T-helper 1 cell treated with Interleukin-12 subunit alpha and Interleukin-12 subunit beta and Interleukin-4 antibody, amounts not matched to agents 30 μg/mL and 1 μg/mL, for 36 hours (primary cell): Measurements from ENCODE around the gene DTL.
A peak's percentile ranks its signal among the peaks of the same experiment; 100 is the strongest.

ENCODE experiments used
- H3K27ac Mint-ChIP-seq: one replicate; pipeline ENCODE4 v1.8.0; 2021; ENCODE audit warnings: mild to moderate bottlenecking, mixed read lengths
- H3K27me3 Mint-ChIP-seq: one replicate; pipeline ENCODE4 v1.8.0; 2021; ENCODE audit warnings: low read depth, mixed read lengths
- H3K36me3 Mint-ChIP-seq: one replicate; pipeline ENCODE4 v1.8.0; 2021; ENCODE audit warnings: low read depth, mixed read lengths
- H3K4me1 Mint-ChIP-seq: one replicate; pipeline ENCODE4 v1.8.0; 2021; ENCODE audit warnings: low read depth, mixed read lengths
- H3K4me3 Mint-ChIP-seq: one replicate; pipeline ENCODE4 v1.8.0; 2021; ENCODE audit warnings: mild to moderate bottlenecking, moderate library complexity, mixed read lengths
- H3K9me3 Mint-ChIP-seq: one replicate; pipeline ENCODE4 v1.8.0; 2021; ENCODE audit warnings: mixed read lengths

Gene DTL

GRCh38 chr1:212119397-212119837 lies 83.9 kb downstream of the DTL start:
- Mint-ChIP-seq H3K9me3 (no peaks in the 10 kb centered on the region), H3K27me3 (no peaks in the 10 kb centered on the region), H3K36me3 (peaks cover 6% of the 10 kb centered on the region), H3K4me1 (peaks cover 12% of the 10 kb centered on the region), H3K4me3 (no peak overlapping the region), H3K27ac (no peak overlapping the region)

DNA sequence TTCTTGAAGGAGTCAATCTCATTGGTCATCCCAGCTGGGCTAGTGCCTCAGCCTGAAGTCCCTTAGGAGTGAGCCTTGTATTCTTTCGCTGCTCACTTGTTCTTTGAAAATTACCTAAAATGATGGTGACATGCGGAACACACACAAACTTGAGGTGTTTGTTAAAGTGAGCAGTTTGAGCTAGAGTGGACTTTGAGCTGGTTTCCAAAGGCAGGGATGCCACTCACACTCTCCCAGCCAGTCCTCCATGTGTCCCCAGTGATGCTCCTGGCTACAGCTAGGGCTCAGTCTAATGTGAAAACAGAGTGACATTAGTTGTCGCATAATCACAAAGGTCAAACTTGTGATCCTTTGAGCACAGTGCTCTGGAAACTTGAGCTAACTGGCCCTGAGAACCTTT lies 84.3 kb downstream of the DTL start:
- no peak overlapping the region for H3K4me3 Mint-ChIP-seq

DNA sequence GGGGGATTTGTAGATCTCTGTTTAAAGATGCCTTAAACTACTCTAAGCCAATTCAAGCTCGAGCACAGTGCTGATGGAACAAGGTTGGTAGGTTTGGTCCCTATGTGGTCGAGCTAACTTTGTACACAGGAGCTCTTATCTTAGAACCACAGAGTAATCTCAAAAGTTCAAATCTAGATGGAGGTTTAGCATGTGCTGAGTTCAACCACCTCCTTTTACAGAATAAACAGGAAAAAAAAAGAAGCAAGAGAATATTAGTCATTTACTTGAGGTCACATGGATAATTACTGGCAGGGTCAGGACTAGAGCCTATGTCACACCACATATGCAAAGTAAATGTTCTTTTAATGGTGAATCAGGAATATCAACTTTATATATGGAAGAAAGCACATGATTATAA lies 86.2 kb downstream of the DTL start:
- H3K36me3 Mint-ChIP-seq, result peaks cover 5% of the 10 kb centered on the region
- no peak overlapping the region for H3K27ac Mint-ChIP-seq
- H3K27me3 Mint-ChIP-seq, result no peaks in the 10 kb centered on the region
- no peaks in the 10 kb centered on the region for H3K9me3 Mint-ChIP-seq
- no peak overlapping the region for H3K4me3 Mint-ChIP-seq
- H3K4me1 Mint-ChIP-seq, result peaks cover 19% of the 10 kb centered on the region

More for the DNA sequence above, 84.3 kb downstream of the DTL start:
- H3K27me3 Mint-ChIP-seq, result no peaks in the 10 kb centered on the region
- peaks cover 14% of the 10 kb centered on the region for H3K4me1 Mint-ChIP-seq
- H3K27ac Mint-ChIP-seq, result no peak overlapping the region
- H3K36me3 Mint-ChIP-seq, result peaks cover 5% of the 10 kb centered on the region
- H3K9me3 Mint-ChIP-seq, result no peaks in the 10 kb centered on the region

DNA sequence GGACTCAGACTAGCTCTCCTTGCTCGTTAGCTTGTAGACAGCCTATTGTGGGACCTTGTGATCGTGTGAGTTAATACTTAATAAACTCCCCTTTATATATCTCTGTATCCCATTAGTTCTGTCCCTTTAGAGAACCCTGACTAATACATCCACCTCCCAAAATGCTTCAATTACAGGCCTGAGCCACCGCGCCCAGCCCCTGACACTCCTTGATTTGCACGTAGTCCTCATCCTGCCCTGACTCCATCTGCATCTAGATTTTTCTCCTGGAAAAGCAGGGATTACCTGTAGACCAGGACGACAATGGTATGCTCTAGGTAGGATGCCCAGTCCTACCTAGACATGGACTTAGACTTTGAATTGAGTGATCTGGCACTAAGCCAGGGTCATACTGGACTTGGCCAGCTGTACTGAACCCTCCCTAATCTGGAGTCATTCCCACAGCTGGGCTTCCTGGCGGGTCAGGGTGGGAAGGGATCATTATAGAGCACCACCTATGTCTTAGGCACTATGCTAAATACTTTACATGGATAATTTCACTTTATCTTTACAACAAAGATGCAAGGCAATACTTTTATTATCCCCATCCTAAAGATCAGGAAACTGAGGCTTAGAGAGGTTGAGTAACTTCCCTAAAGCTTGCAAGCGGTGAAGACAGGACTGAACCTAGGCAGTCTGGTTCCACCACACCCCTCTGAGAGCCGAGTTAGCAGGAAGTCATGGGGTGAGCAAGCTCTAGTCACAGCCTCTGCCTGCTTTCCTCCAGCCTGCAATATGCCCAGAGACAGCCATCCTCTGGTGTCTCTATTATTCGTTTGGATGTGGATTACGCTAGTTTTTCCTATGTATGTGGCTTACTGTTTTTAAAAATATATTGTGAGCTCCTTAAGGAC lies 89.4 kb downstream of the DTL start:
- no peak overlapping the region for H3K4me3 Mint-ChIP-seq
- no peak overlapping the region for H3K27ac Mint-ChIP-seq
- H3K4me1 Mint-ChIP-seq, result peaks cover 15% of the 10 kb centered on the region
- H3K36me3 Mint-ChIP-seq, result peaks cover 5% of the 10 kb centered on the region
- no peaks in the 10 kb centered on the region for H3K27me3 Mint-ChIP-seq
- no peaks in the 10 kb centered on the region for H3K9me3 Mint-ChIP-seq

DNA sequence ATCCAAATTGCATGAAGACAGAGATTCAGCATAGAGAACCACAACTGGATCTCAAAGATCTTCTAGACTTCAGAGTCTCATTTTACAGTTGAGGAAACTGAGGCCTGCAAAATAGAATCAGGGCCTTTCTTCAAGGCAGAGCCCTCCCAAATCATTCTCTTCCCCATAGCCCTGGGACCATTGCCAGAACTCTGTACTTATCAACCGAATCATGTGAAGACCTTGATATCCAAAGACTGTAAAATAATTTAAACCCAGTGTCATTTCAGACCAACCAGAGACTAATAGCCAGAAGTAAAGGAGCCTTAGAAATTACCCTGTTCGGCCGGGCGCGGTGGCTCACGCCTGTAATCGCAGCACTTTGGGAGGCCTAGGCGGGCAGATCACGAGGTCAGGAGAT lies 90.1 kb downstream of the DTL start:
- H3K27ac Mint-ChIP-seq, result peak overlapping the region; percentile 24
- H3K9me3 Mint-ChIP-seq, result no peaks in the 10 kb centered on the region
- H3K4me1 Mint-ChIP-seq, result peaks cover 15% of the 10 kb centered on the region
- H3K36me3 Mint-ChIP-seq, result peaks cover 8% of the 10 kb centered on the region
- no peaks in the 10 kb centered on the region for H3K27me3 Mint-ChIP-seq
- no peak overlapping the region for H3K4me3 Mint-ChIP-seq

DNA sequence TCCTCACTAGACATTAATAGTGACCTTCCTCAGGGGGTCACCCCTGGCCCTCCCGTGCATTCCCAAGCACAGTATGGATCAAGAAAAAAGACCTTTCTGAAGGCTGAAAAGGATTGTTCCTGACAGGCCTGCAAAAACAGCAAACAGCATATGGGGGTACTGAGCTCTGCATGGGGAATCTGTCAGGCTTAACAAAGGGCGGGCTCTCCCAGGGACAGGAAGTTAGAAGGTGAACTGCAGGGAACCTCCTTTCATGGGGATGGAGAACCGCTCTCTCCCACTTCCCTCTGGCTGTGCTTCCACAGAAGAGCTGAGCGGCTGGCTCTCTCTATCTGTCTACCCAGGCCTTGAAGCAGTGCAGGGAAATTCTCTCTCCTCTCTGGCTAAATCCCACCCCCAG lies 91.7 kb downstream of the DTL start:
- Mint-ChIP-seq H3K4me1 (peaks cover 8% of the 10 kb centered on the region), H3K9me3 (no peaks in the 10 kb centered on the region), H3K27me3 (no peaks in the 10 kb centered on the region), H3K27ac (no peak overlapping the region), H3K4me3 (no peak overlapping the region), H3K36me3 (peaks cover 14% of the 10 kb centered on the region)

DNA sequence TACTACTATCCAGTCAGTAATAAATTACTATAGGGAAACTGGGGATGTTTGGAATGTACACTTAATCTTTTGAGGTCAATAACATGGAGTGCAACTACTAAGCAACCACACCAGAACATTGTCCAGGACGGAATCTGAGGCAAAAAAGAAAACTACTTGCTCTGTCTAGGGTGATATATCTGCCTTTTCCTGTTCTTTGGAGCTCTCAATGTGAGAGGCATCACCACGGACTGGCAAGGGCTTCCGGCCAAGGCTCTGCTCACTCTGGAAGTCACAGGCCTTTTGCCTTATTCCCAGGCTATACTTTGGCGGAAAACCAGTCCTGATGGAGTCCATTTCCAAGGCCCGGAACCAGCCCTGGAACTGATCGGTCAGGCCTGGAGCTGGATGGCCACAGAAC lies 94.2 kb downstream of the DTL start:
- peaks cover 3% of the 10 kb centered on the region for H3K9me3 Mint-ChIP-seq

GRCh38 chr1:212132025-212132424 lies 96.5 kb downstream of the DTL start:
- Mint-ChIP-seq H3K4me3 (no peak overlapping the region), H3K9me3 (peaks cover 3% of the 10 kb centered on the region), H3K4me1 (no peaks in the 10 kb centered on the region), H3K27me3 (no peaks in the 10 kb centered on the region), H3K27ac (no peak overlapping the region), H3K36me3 (peaks cover 29% of the 10 kb centered on the region)

More for the DNA sequence above, 94.2 kb downstream of the DTL start:
- H3K4me3 Mint-ChIP-seq, result no peak overlapping the region
- peaks cover 23% of the 10 kb centered on the region for H3K36me3 Mint-ChIP-seq
- H3K27ac Mint-ChIP-seq, result no peak overlapping the region
- no peaks in the 10 kb centered on the region for H3K27me3 Mint-ChIP-seq
- peaks cover 6% of the 10 kb centered on the region for H3K4me1 Mint-ChIP-seq

DNA sequence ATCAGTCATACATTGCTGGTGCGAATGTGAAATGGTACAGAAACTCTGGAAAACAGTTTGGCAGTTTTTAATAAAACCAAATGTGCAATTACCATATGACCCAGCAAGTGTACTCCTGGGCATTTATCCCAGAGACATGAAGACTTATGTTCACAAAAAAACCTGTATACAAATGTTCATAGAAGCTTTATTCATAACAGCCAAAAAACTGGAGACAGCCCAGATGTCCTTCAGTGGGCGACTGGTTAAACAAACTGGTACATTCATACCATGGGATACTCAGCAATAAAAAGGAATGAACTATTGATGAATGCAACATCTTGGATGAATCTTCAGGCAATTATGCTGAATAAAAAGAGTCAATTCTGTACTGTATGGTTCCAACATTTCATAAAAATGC lies 97.8 kb downstream of the DTL start:
- Mint-ChIP-seq H3K4me1 (no peaks in the 10 kb centered on the region), H3K27me3 (no peaks in the 10 kb centered on the region)

DNA sequence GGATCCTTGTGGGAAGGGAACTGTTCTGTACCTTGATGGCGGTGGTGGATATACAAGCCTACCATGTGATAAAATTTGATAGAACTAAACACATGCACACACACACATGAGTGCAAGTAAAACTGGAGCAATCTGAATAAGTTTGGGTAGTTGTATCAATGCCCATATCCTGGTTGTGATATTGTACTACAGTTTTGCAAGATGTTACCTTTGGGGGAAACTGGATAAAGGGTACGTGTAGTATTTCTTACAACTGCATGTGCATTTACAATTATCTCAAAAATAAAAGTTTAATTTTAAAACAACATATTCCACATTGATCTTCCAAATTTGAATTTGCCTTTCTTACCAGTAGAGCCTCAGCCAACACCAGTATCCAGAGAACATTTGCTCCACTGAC lies 99.6 kb downstream of the DTL start:
- Mint-ChIP-seq H3K4me1 (no peaks in the 10 kb centered on the region), H3K27ac (no peak overlapping the region), H3K27me3 (no peaks in the 10 kb centered on the region), H3K4me3 (no peak overlapping the region), H3K9me3 (peaks cover 3% of the 10 kb centered on the region), H3K36me3 (peaks cover 30% of the 10 kb centered on the region)

More for the DNA sequence above, 97.8 kb downstream of the DTL start:
- H3K36me3 Mint-ChIP-seq, result peaks cover 31% of the 10 kb centered on the region
- no peak overlapping the region for H3K27ac Mint-ChIP-seq
- no peak overlapping the region for H3K4me3 Mint-ChIP-seq
- peaks cover 3% of the 10 kb centered on the region for H3K9me3 Mint-ChIP-seq

- Mint-ChIP-seq H3K36me3 (peaks cover 24% of the 10 kb centered on the region), H3K9me3 (peaks cover 3% of the 10 kb centered on the region), H3K4me1 (no peaks in the 10 kb centered on the region), H3K4me3 (no peak overlapping the region), H3K27me3 (no peaks in the 10 kb centered on the region), H3K27ac (no peak overlapping the region)
Measured at GRCh38 chr1:212137854-212138253, 102.3 kb downstream of the DTL start.

DNA sequence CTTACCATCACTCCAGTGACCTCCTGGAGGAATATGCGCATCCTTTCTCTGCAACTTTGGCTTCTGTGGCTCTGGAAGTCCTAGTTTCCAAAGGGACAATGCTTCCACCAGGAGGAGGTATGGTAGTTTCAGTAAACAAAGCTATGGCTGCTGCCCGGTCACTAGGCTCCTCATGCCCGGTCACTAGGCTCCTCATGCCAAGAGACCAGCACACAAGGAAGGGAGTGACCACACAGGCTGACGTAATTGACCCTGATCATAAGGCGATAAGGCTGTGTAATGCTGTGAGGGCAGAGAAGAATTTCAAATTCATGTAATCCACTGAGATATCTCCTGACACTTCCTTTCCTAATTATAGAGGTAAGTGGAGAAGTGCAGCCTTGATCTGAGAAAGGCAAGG lies 102.9 kb downstream of the DTL start:
- H3K27ac Mint-ChIP-seq, result no peak overlapping the region
- H3K9me3 Mint-ChIP-seq, result peaks cover 8% of the 10 kb centered on the region
- H3K36me3 Mint-ChIP-seq, result peaks cover 25% of the 10 kb centered on the region
- no peaks in the 10 kb centered on the region for H3K4me1 Mint-ChIP-seq
- no peak overlapping the region for H3K4me3 Mint-ChIP-seq
- no peaks in the 10 kb centered on the region for H3K27me3 Mint-ChIP-seq

GRCh38 chr1:212139526-212140135 lies 104.1 kb downstream of the DTL start:
- Mint-ChIP-seq H3K27me3 (no peaks in the 10 kb centered on the region), H3K4me3 (no peak overlapping the region), H3K9me3 (peaks cover 6% of the 10 kb centered on the region), H3K27ac (no peak overlapping the region), H3K36me3 (peaks cover 21% of the 10 kb centered on the region), H3K4me1 (peaks cover 3% of the 10 kb centered on the region)

- Mint-ChIP-seq H3K27ac (no peak overlapping the region), H3K36me3 (peaks cover 14% of the 10 kb centered on the region), H3K4me1 (peaks cover 6% of the 10 kb centered on the region), H3K27me3 (no peaks in the 10 kb centered on the region), H3K4me3 (no peak overlapping the region), H3K9me3 (peaks cover 5% of the 10 kb centered on the region)
Measured at GRCh38 chr1:212141404-212141803, 105.9 kb downstream of the DTL start.

DNA sequence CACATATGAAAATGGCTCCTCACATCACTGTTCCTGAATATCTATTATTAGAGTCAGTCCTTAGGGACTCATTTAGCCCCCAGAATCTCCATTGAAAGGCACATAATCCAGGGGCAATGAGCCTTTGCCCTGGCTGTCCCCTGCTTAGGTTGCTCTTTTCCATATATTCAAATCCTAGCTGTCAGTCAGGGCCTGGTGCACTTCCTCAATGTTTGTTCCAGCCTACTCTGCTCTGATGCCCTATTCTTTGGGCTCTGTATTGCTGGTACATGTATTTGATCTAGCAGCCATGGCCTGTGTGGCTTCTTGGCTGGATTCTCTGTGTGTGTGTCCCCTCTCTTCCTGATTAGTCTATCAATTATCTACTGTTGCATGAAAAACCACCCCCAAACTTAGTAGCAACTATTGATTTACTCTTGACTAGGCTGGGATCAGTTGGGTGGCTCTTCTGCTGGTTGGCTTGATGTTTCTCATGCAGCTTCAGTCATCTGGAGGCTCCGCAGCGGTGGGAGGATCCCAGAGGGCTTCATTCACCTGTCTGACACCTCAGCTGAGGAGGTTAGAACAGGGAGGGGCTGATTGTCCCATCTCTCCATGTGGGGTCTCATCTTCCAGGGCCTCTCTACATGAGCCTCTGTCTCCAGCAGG lies 107.5 kb downstream of the DTL start:
- peaks cover 11% of the 10 kb centered on the region for H3K36me3 Mint-ChIP-seq
- no peak overlapping the region for H3K4me3 Mint-ChIP-seq
- no peak overlapping the region for H3K27ac Mint-ChIP-seq
- no peaks in the 10 kb centered on the region for H3K27me3 Mint-ChIP-seq
- H3K9me3 Mint-ChIP-seq, result peaks cover 5% of the 10 kb centered on the region
- H3K4me1 Mint-ChIP-seq, result peaks cover 6% of the 10 kb centered on the region
